Neuronal stem cell (in vitro differentiated cells): ENCODE results near the gene CDH23.

Source experiments
- DNase-seq: peaks from one replicate; pipeline ENCODE4 v3.0.0-alpha.2; 2013; ENCODE audit warnings: low spot score
- H2AFZ ChIP-seq: one replicate; pipeline ENCODE4 v1.6.1; 2013; ENCODE audit warnings: mild to moderate bottlenecking, low read length, inconsistent platforms
- H2AK5ac ChIP-seq: 2 replicates; pipeline ENCODE4 v1.6.1; 2013; ENCODE audit warnings: low read depth, mild to moderate bottlenecking, inconsistent platforms, low read length, moderate library complexity, mixed read lengths
- H2BK120ac ChIP-seq: 2 replicates; pipeline ENCODE4 v1.6.1; 2013; ENCODE audit warnings: low read depth, mild to moderate bottlenecking, inconsistent platforms, low read length, moderate library complexity, mixed read lengths
- H2BK12ac ChIP-seq: one replicate; pipeline ENCODE4 v1.6.1; 2013; ENCODE audit warnings: low read length, inconsistent platforms
- H2BK15ac ChIP-seq: 2 replicates; pipeline ENCODE4 v1.6.1; 2013; ENCODE audit warnings: mild to moderate bottlenecking, low read length, inconsistent platforms, mixed read lengths
- H2BK5ac ChIP-seq: one replicate; pipeline ENCODE4 v1.6.1; 2013; ENCODE audit warnings: inconsistent platforms, mild to moderate bottlenecking, low read length, moderate library complexity
- H3K14ac ChIP-seq: one replicate; pipeline ENCODE4 v1.6.1; 2013; ENCODE audit warnings: low read length, inconsistent platforms
- H3K18ac ChIP-seq: 2 replicates; pipeline ENCODE4 v1.6.1; 2013; ENCODE audit warnings: low read length, inconsistent platforms
- H3K23ac ChIP-seq: 2 replicates; pipeline ENCODE4 v1.6.1; 2013; ENCODE audit warnings: low read depth, mild to moderate bottlenecking, mixed read lengths, low read length, inconsistent platforms; ENCODE audit not compliant: poor library complexity
- H3K27ac ChIP-seq: replicated peaks from 3 replicates; pipeline ENCODE4 v1.5.1; 2013; ENCODE audit warnings: low read length, inconsistent platforms
- H3K27me3 ChIP-seq, 3 experiments: 2 replicates each; pipeline ENCODE4 v1.6.1; 2013; ENCODE audit warnings: low read length in 3 of 3, mild to moderate bottlenecking in 2 of 3, inconsistent platforms in 1 of 3, low read depth in 1 of 3, mixed read lengths in 1 of 3, moderate library complexity in 1 of 3; ENCODE audit not compliant: control insufficient read depth in 3 of 3, insufficient read depth in 3 of 3
- H3K36me3 ChIP-seq, 2 donors: replicated peaks in 1 of 2; 2 replicates each; pipeline ENCODE4 v1.6.1; 2013; ENCODE audit warnings: low read length in 2 of 2; ENCODE audit not compliant: control insufficient read depth in 2 of 2, insufficient read depth in 2 of 2
- H3K4ac ChIP-seq: 2 replicates; pipeline ENCODE4 v1.6.1; 2013; ENCODE audit warnings: inconsistent platforms, mild to moderate bottlenecking, low read length, moderate library complexity
- H3K4me1 ChIP-seq, 2 donors: 1 replicate in 1 of 2; 2 replicates in 1 of 2; pipeline ENCODE4 v1.6.1; 2013; ENCODE audit warnings: low read length in 2 of 2, low read depth in 1 of 2; ENCODE audit not compliant: control insufficient read depth in 2 of 2, insufficient read depth in 1 of 2
- H3K4me2 ChIP-seq: one replicate; pipeline ENCODE4 v1.6.1; 2013; ENCODE audit warnings: mild to moderate bottlenecking, low read length, inconsistent platforms; ENCODE audit not compliant: insufficient read depth, poor library complexity, severe bottlenecking
- H3K4me3 ChIP-seq, 2 donors: 2 replicates each; pipeline ENCODE4 v1.5.1; 2013; ENCODE audit warnings: low read length in 2 of 2, mild to moderate bottlenecking in 2 of 2, inconsistent platforms in 1 of 2, moderate library complexity in 1 of 2
- H3K79me1 ChIP-seq: one replicate; pipeline ENCODE4 v1.6.1; 2013; ENCODE audit warnings: low read depth, mild to moderate bottlenecking, inconsistent platforms, low read length, moderate library complexity
- H3K9ac ChIP-seq: one replicate; pipeline ENCODE4 v1.6.1; 2013; ENCODE audit warnings: mild to moderate bottlenecking, low read depth, low read length, inconsistent platforms; ENCODE audit not compliant: poor library complexity
- H3K9me3 ChIP-seq, 2 donors: replicated peaks in 1 of 2; 2 replicates each; pipeline versions ENCODE3 to v1.6.1; 2013; ENCODE audit warnings: low read length in 2 of 2, mild to moderate bottlenecking in 2 of 2, inconsistent platforms in 1 of 2, low read depth in 1 of 2, mixed read lengths in 1 of 2, moderate library complexity in 1 of 2; ENCODE audit not compliant: control insufficient read depth in 2 of 2, insufficient read depth in 1 of 2
- H4K8ac ChIP-seq: one replicate; pipeline ENCODE4 v1.6.1; 2013; ENCODE audit warnings: low read depth, mild to moderate bottlenecking, inconsistent platforms, low read length, moderate library complexity
- H4K91ac ChIP-seq: one replicate; pipeline ENCODE4 v1.6.1; 2013; ENCODE audit warnings: low read length, low read depth, mild to moderate bottlenecking, inconsistent platforms; ENCODE audit not compliant: poor library complexity
- WGBS, 2 donors: extraction: QIAGEN DNeasy Blood & Tissue Kit; methylation state at CpG; one replicate each; pipeline ENCODE4 v1.1.7; 2013; ENCODE audit warnings: missing lambda C conversion rate in 2 of 2, mixed read lengths in 1 of 2; ENCODE audit not compliant: insufficient read length in 2 of 2, insufficient replicate concordance in 1 of 2; ENCODE audit errors: extremely low coverage in 2 of 2; 5-methylcytosine and 5-hydroxymethylcytosine counted together

Gene CDH23

DNA sequence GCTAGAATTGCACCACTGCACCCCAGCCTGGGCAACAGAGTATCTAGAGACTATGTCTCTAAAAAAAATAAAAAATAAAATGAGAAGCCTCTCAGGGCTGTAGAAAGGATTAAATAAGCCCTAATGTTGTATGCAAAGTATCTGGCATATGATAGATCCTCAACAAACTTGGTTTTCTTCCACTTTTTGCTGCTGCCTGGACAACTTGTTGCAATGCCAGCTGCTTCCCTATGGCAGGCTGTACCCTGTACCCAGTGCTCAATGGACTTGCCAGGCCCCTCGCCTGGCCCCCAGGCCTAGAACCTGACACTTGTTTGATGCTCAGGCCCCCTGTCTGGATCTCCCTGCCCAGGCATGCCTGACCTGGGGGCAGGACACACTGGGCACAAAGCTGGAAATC lies 28.5 kb upstream of the CDH23 start:
- H3K23ac ChIP-seq = no peak overlapping the region
- no peak overlapping the region for H3K27ac ChIP-seq
- H3K4me3 ChIP-seq = no peak overlapping the region
- no peak overlapping the region for H3K4me2 ChIP-seq
- H2AK5ac ChIP-seq = no peak overlapping the region
- no peak for DNase-seq
- no peak overlapping the region for H2BK12ac ChIP-seq
- peaks cover 0 to 22% (median 0%) of the 10 kb centered on the region in 3 experiments for H3K27me3 ChIP-seq
- no peak overlapping the region for H2BK120ac ChIP-seq
- H2AFZ ChIP-seq = no peak overlapping the region
- no peak overlapping the region for H4K8ac ChIP-seq
- H3K18ac ChIP-seq = no peak overlapping the region
- H3K36me3 ChIP-seq = no peaks in the 10 kb centered on the region
- no peak overlapping the region for H3K14ac ChIP-seq
- H3K4me1 ChIP-seq = peaks cover 1 to 6% of the 10 kb centered on the region in 2 donors
- no peak overlapping the region for H3K9ac ChIP-seq
- no peak overlapping the region for H4K91ac ChIP-seq
- no CpG with 5 or more reads among the region's 1 CpG for WGBS, 2 donors
- no peak overlapping the region for H3K4ac ChIP-seq
- no peak overlapping the region for H2BK15ac ChIP-seq
- H3K79me1 ChIP-seq = no peaks in the 10 kb centered on the region
- no peaks in the 10 kb centered on the region for H3K9me3 ChIP-seq
- H2BK5ac ChIP-seq = no peak overlapping the region

DNA sequence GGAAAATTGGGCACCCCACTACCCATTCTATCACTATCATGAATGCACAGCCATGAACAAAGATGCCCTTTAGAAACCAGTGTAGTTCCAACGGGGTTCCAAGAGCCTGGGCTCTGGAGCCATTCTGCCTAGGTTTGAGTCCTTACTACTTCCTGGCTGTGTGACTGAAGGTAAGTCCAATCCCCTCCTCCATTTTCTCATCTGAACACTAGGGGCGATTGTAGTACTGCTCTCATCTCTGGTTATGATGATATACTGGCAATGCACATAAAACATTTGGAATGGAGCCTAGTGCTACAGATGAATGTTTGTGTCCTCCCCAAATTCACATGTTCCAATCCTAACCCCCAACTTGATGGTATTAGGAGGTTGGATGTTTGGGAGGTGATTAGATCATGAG lies 28.1 kb upstream of the CDH23 start:
- H3K9me3 ChIP-seq = no peaks in the 10 kb centered on the region
- H3K23ac ChIP-seq = no peak overlapping the region
- no peak overlapping the region for H3K4me3 ChIP-seq
- H3K4me1 ChIP-seq = peaks cover 1 to 6% of the 10 kb centered on the region in 2 donors
- H2BK5ac ChIP-seq = no peak overlapping the region
- H2BK120ac ChIP-seq = no peak overlapping the region
- H3K36me3 ChIP-seq = no peaks in the 10 kb centered on the region
- no peak overlapping the region for H4K91ac ChIP-seq
- no peak overlapping the region for H3K14ac ChIP-seq
- H2BK12ac ChIP-seq = no peak overlapping the region
- no peaks in the 10 kb centered on the region for H3K79me1 ChIP-seq
- no peak overlapping the region for H2AFZ ChIP-seq
- H3K27me3 ChIP-seq = peaks cover 0 to 27% (median 0%) of the 10 kb centered on the region in 3 experiments
- WGBS, 2 donors = no CpG with 5 or more reads among the region's 2 CpGs
- H3K4ac ChIP-seq = no peak overlapping the region
- H3K27ac ChIP-seq = no peak overlapping the region
- H3K4me2 ChIP-seq = no peak overlapping the region
- H4K8ac ChIP-seq = no peak overlapping the region
- no peak overlapping the region for H2BK15ac ChIP-seq
- H3K9ac ChIP-seq = no peak overlapping the region
- no peak overlapping the region for H3K18ac ChIP-seq
- H2AK5ac ChIP-seq = no peak overlapping the region
- DNase-seq = no peak

GRCh38 chr10:71369602-71370001 lies 27.1 kb upstream of the CDH23 start:
- no peak overlapping the region for H3K4me3 ChIP-seq
- H3K27me3 ChIP-seq = peaks cover 0 to 36% (median 0%) of the 10 kb centered on the region in 3 experiments
- no peak overlapping the region for H2AK5ac ChIP-seq
- H2AFZ ChIP-seq = no peak overlapping the region
- no peaks in the 10 kb centered on the region for H3K9me3 ChIP-seq
- WGBS, 2 donors = no CpG with 5 or more reads among the region's 1 CpG
- no peak overlapping the region for H2BK5ac ChIP-seq
- no peak overlapping the region for H3K4ac ChIP-seq
- H3K27ac ChIP-seq = no peak overlapping the region
- H3K79me1 ChIP-seq = no peaks in the 10 kb centered on the region
- no peak overlapping the region for H2BK15ac ChIP-seq
- H3K36me3 ChIP-seq = no peaks in the 10 kb centered on the region
- no peak overlapping the region for H2BK12ac ChIP-seq
- no peak overlapping the region for H3K18ac ChIP-seq
- no peak overlapping the region for H2BK120ac ChIP-seq
- H3K9ac ChIP-seq = no peak overlapping the region
- H3K23ac ChIP-seq = no peak overlapping the region
- no peak for DNase-seq
- H4K91ac ChIP-seq = no peak overlapping the region
- no peak overlapping the region for H3K4me2 ChIP-seq
- peaks cover 0 to 6% of the 10 kb centered on the region in 2 donors for H3K4me1 ChIP-seq
- no peak overlapping the region for H4K8ac ChIP-seq
- no peak overlapping the region for H3K14ac ChIP-seq

- H3K4me2 ChIP-seq = no peak overlapping the region
- no peak overlapping the region for H4K91ac ChIP-seq
- H3K79me1 ChIP-seq = no peaks in the 10 kb centered on the region
- H2AK5ac ChIP-seq = no peak overlapping the region
- H2AFZ ChIP-seq = no peak overlapping the region
- H3K4me3 ChIP-seq = no peak overlapping the region
- WGBS, 2 donors = no CpG with 5 or more reads among the region's 3 CpGs
- H3K18ac ChIP-seq = no peak overlapping the region
- peaks cover 0 to 41% (median 0%) of the 10 kb centered on the region in 3 experiments for H3K27me3 ChIP-seq
- H3K9ac ChIP-seq = no peak overlapping the region
- no peak overlapping the region for H2BK5ac ChIP-seq
- no peak overlapping the region for H3K4ac ChIP-seq
- no peak overlapping the region for H3K27ac ChIP-seq
- H3K14ac ChIP-seq = no peak overlapping the region
- no peaks in the 10 kb centered on the region for H3K9me3 ChIP-seq
- H3K4me1 ChIP-seq = peaks cover 0 to 6% of the 10 kb centered on the region in 2 donors
- H3K23ac ChIP-seq = no peak overlapping the region
- H3K36me3 ChIP-seq = no peaks in the 10 kb centered on the region
- no peak overlapping the region for H2BK12ac ChIP-seq
- H2BK15ac ChIP-seq = no peak overlapping the region
- no peak for DNase-seq
- H2BK120ac ChIP-seq = no peak overlapping the region
- no peak overlapping the region for H4K8ac ChIP-seq
Observed at GRCh38 chr10:71370031-71370430, 26.7 kb upstream of the CDH23 start.
